GM18508 (cell line): ENCODE results near the gene PHTF1.

ENCODE experiments used
- ATAC-seq: cut with Tn5 transposase; IDR thresholded peaks from one replicate; pipeline ENCODE4 v1.9.1; 2021; ENCODE audit warnings: moderate number of reproducible peaks; ENCODE audit not compliant: insufficient read depth, unreplicated experiment

Gene PHTF1

DNA sequence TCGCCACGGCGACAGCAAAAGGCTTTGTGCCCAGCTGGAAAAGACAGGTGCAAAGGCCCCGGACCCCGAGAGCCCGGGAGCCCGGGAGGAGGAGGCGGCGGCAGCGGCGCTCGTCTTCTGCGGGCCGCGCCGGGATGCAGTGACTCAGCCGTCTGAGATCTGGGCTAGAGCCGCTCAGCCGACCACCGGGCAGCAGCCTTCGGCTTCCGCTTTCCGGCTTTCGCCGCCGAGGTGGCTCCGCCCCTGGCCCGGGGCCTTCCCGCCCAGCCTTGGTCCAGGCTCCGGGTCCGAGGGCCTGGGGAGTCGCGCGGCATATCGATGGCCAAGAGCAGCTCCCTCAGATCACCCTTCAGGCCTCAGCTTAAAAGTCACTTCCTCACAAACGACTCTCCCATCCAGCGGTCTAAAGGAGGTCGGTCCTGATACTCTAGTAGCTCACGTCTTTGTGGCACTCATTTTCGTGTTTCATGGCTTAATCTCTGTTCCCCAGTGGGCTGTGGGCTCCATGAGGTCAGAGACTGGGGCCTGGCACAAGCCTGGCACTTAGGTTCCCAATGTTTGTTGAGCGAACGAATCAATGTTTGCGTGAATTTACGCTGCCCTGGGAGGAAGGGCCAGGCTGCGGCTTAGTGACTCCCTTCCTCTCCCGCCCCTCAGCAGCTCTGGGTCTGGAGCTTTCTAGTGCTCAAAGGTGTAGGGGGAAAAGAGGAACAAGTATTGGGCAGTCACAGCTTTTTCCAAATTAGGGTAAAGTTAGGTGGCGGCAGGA is at the start of gene PHTF1:
Gene PHTF1, minus strand, starts transcription at position 154 of the 769 bp plus-strand sequence. CDS start 783 bp downstream, outside the sequence.
- peak; percentile 55 for ATAC-seq

DNA sequence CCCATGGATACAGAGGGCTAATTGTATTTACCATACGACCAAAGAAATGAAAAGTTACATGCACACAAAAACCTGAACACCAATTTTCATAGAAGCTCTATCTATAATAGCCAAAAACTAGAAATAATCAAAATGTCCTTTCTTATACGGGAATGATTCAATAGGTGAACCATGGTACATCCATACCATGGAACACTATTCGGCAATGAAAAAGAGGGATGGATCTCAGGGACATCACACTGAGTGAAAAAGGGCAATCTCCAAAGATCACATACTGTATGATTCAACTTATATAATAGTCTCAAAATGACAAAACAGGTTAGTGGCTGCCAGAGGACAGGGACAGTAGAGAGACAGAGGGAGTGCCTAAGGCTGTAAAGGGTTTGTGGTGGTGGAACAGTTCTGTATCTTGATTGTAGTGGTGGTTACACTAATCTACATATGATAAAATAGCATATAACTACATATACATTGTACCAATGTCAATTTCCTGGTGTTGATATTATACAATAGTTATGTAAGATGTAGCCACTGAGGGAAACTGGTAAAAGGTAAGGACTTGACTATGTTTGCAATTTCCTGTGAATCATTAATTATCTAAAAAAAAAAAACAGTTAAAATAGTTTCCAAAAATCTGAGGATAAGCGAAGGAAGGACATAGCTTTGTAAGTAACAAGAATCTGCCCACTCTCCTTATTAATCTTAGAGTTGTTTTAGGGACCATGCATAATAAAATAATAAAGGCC is 49.3 kb upstream of the PHTF1 start:
- ATAC-seq, result no peak

DNA sequence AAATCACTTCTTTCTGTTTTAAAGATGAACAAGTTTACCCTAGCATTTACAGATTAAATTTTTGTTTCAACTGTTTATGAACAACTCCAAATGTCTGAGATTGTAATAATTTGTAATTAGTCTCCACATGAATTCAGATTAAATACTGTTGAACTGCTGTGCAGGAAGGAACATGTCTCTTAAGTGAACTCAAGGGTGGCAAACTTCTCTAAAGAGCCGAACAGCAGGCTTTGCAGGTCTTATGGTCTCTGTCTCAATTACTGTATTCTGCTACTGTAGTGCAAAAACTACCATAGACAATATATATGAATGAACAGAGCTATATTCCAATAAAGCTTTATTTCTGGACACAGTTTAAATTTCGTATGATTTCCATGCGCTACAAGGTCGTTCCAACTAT is 46.4 kb upstream of the PHTF1 start:
- ATAC-seq, result no peak

DNA sequence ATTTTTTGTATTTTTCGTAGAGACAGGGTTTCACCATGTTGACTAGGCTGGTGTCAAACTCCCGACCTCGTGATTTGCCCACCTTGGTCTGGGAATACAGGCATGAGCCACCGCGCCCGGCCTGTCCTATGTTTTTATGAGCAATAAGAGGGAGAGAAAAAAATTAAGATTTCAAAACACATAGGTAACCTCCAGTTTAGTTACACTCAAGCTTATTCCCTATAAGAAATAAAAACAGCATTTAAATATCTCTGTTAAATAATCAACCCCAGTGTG is 45.9 kb upstream of the PHTF1 start:
- no peak for ATAC-seq

DNA sequence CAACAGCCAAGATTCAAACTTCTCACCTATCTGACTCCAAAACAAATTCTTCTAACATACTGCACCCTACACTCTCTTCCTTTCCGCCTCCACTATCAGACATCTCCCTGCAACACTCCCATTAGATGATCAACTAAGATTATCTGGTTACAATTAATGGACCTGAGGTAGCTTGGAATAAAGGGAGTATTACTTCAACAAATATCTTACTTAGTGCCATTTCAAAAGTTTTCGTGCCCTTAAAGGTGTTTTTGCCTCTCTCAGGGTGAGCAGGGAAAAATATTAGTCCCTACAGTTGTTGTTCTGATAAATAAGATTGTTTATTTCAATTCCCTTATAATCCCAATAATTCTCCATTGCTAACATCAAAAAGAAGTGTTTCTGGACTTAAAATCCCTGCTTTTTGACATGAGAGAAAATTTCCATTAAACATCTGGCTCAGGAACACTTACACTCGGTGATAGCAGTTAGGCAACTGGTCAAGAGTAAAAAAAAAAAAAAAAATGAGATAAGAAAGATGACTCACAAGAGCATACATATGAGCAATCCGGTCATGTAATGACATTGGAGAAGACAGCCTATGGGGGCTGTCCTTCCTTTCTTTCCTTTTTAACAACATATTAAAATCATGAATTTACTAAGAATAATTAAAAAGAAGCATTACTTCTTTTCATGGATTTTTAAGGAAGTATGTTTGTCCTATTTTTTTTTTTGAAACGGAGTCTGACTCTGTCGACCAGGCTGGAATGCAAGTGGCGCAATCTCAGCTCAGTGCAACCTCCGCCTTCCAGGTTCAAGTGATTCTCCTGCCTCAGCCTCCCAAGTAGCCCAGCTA is 45.4 kb upstream of the PHTF1 start:
- ATAC-seq, result no peak

DNA sequence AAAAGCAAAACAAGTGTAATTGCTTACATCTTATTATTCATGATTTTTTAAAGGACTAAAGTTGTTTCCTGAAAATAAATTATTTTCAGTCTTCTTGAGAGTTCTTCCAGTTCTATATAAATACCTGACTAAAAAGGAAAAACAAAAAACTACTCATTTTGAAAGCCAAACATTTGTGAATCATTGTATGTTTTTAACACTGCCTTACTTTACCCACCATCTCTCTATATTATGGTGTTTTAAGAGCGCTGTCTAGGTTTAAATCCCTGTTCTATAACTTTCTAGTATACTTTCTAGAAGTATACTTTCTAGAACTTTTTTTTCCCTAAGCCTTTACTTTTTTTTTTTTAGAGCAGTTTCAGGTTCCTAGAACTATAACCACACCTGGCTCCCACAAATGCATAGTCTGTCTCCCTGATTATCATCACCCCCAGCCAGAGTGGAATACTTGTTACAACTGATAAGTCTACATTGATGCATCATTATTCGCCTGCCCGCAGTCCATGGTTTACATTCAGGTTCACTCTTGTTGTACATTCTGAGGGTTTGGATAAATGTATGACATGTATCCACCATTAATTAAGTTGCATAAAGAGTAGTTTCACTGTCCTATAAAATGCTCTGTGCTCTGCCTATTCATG is 43.2 kb upstream of the PHTF1 start:
- ATAC-seq, result no peak

DNA sequence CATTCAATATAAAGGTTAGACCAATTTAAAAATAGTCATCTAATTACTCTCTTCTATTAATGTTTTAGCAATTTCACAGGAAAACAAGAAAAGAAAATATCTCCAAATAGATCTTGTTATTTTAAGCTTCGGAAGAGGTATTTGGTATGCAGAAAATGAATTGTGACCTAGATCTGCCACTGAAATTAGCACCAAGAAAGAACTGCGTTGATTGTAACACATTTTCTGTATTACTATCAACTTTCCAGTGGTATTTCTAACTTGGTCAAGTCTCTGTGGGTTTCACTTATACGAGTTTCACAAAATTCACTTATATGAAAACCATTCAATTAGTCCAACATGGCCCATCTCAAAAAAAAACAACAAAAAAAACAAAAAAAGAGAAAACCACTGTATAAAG is 41.2 kb upstream of the PHTF1 start:
- no peak for ATAC-seq

DNA sequence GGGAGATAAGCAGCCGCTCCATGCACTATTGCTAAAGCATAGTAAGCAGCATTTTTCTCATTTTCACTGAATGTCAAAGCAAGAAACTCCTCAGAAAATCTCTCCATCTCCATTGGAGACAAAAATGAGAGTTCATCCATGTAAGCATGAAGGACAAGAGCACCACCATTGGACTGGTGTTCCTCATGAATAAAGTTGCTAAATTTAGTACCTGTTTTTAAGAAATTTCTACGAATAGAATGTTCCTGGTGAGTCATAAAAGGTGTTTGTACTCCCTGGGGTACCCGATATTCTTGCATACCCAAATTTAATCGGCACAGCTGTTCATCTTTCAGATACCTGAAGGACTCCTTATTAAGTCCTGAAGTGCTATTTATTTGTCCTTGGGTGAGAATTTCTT is 38.2 kb upstream of the PHTF1 start:
- ATAC-seq, result no peak

DNA sequence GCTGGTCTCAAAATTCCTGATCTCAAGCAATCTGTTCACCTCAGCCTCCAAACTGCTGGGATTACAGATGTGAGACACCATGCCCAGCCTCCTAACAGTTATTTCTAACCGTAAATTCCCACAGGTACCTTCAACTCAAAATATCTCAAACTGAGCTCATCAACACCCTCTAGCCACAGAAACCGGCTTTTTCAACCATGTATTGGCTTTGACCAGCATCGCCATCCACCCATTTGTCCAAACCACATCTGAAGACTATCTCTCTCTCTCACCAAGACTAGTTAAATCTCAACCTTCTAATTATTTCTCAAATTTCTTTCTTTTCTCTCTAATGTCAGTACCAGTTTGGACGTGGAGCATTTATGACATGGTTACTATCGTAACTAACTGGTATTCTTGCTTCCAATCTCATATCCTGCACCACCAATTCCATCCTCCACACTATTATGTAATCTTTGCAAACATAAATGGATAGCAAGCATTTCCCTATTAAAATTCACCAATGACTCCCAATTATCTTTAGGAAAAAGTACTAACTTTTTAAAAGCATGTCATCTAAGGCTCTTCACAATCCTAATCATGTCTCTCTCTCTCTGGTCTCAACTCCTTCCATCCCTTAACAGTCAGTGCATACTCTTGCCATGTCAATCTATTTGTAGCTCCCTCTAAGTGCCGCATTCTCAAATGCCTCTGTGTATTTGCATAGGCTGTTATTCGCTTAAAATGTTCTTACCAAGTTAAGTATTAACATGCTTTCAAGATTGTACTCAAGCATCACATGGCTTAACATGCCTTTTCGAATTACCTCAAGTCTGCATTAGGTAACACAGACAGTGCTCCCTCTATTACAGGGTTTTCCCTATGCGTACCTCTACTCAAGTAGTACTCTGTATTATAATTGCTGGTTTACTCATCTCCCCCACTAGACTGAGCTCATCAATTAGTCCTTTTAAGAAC is 34.9 kb upstream of the PHTF1 start:
- ATAC-seq, result no peak

DNA sequence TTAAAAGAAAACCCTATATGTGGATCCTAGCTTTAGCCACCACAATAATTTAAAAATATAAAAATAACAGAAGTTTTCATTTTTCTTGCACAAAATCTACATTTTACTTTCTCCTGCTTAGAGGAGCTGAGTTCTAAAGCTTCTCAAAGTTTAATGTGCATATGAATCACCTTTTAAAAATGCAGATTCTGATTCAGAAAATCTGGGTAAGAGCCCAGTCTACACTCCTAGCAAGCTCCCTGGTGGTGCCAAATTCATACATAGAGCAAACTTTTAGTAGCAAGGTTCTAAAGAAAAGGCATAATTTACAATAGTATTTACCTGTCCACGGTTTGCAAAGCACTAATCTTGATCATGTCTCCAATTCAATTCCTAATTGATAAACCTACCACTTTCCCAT is 33.7 kb upstream of the PHTF1 start:
- no peak for ATAC-seq

DNA sequence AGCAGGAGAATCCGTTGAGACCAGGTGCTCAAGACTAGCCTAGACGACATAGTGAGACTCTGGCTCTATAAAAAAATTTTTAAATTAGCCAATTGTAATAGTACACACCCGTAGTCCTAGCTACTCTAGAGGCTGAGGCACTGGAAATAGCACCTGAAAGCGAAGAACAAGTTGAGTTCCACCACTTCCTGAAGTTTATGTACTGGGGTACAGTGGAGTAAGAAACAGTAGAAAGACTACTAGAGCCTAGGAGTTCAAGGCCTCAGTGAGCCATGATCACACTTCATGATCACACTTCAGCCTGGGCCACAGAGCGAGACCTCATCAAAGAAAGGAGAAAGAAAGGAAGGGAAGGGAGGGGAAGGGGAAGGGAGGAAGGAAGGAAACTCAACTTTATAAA is 33.2 kb upstream of the PHTF1 start:
- ATAC-seq, result no peak

DNA sequence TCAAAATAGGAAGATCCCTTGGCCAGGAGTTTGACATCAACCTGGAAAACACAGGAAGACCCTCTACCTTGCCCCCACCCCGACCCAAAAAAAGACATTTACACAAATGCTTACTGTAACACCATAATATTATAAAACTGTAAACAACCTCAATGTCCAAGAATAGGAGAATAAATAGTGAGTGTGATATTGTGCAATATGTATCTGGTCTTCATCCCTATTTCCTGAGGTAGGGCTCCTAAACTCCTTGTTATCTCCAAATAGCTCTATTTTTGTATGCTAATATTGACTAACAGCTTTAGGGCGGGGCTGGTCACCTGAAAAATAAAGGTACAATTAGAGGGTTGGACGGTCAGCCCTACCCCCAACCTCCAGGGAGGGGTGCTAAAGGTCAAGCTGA is 29.5 kb upstream of the PHTF1 start:
- ATAC-seq, result no peak

DNA sequence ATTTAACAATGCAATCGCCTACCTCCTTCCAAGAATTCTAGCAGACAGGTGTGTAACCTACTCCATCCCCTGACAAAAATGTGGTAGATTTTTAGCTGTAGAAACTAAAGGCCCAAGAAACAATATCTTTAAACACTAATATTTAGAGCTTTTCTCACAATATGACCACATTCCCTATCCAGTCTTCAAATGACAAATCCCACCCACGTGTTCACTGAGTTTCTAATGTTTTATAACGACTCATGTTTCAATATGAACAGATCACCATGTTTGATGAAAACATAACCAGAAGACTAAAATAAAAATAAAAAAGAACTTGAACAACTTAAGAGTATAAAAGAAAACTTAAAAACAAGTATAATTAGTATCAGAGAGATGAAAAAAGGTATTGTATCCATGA is 28.4 kb upstream of the PHTF1 start:
- ATAC-seq, result no peak

DNA sequence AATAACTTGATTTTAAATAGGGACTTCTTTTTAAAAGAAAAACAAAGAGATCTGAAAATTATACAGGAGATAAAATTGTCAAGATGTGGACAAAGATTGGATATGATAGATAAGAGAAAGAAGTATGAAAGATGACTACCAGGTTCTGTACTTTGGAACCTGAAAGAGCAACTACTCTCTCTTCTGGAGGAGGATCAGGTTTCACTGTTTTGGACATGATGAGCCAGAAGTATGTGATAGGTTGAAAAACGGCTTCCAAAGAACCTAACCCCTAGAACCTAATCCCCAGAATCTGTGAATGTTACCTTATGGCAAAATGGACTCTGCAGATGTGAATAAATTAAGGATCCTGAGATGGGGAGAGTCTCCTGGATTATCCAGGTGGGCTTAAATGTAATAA is 26.8 kb upstream of the PHTF1 start:
- ATAC-seq, result no peak

DNA sequence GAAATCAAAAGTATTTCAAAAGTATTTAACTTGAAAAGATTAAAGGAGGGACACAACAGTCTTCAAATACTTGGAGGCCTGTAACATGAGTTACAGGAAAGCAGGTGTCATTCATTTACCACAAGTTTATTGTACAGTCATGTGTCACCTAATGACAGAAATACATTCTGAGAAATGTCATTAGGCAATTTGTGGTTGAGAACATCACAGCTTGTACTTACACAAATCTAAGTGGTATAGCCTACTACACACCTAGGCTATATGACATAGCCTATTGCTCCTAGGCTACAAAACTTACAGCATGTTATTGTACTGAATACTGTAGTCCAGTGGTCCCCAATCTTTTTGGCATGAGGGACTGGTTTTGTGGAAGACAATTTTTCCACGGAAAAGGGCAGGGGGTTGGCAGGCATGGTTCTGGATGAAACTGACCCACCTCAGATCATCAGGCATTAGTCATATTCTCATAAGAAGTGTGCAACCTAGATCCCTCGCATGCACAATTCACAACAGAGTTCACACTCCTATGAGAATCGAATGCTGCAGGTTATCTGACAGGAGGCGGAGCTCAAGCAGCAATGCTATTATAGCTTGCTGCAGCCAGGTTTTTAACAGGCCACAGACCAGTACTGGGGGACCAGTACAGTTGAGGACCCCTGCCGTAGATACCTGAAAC is 25.0 kb upstream of the PHTF1 start:
- peak; percentile 41 for ATAC-seq

DNA sequence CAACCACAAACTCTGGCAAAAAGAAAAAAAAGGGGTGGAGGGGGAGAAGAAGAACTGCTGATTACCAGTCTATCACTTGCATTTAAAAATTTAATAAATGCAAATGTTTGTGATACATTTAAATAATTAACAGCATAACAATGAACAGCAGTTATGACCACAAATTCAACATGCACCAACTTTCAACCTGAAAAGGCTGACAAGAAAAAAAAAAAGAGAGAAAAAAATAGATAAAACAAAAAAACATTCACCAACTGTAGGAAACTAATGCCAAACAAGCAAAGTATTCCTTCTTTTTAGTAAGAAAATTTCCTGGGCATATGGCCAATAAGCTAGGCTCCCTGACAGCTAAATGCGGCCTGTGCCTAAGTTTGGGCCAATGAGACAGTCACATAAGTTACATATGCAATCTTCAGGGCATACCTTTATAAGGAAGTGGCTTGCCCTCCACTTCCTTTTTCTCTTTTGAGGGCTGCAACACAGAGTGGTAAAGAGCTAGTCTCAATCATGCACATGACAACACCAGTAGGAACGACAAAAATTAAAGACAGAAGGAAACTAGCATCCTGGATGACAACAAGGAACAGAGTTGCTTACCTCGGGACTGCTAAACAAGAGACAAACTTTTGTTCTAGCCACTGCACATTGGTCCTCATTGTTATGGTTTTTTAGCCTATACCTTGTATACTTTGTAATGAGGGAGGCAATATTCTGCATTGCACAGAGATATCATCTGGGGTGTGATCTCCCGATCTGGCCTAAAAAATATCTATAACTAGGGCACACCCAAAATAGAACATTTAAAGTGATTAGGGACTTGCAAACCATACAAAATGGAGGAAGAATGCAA is 24.2 kb upstream of the PHTF1 start:
- peak; percentile 68 for ATAC-seq

DNA sequence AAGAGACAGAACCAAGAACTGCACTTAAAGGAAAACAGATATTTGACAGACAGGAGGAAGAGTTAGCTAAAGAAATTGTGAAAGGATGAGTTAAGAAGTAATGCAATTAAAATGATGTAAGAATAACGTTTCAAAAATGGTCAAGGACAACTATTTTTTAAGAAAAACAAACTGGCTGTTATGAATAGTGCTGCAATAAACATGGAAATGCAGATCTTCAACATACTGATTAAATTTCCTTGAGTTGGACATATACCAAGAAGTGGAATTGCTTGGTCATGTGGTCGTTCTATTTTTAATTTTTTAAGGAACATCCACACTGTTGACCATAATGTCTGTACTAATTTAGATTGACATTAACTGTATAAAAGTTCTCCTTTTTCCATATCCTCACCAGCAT is 23.1 kb upstream of the PHTF1 start:
- ATAC-seq, result no peak
